Panc1 (cell line): ENCODE results near the gene FN1. TPM values are rescaled to one million over a fixed set of nuclear protein-coding genes. Genes with fewer than 3 reads are reported as not detected.

Experiments
- ATAC-seq: fragments of 200-7000 bp; cut with Tn5 transposase; 2 replicates; pipeline ENCODE4 v1.9.1; 2020; ENCODE audit warnings: mild to moderate bottlenecking, moderate library complexity
- BruUV-seq: library from RNA; stranded (reverse); fragments of 400-500 nt; replicated peaks from 2 replicates; lab custom pipeline; 2021; lab: Mats Ljungman, UMichigan
- CTCF ChIA-PET: fragments of 300-600 bp; sonication (Branson Sonifier 250); formaldehyde crosslinking; loops from one replicate; lab custom pipeline; 2022; ENCODE audit warnings: antibody characterized with exemption; lab: Charles Lee
- POLR2A ChIA-PET: fragments of 300-600 bp; sonication (Branson Sonifier 250); formaldehyde crosslinking; loops from one replicate; lab custom pipeline; 2022; ENCODE audit warnings: antibody characterized with exemption; lab: Charles Lee
- DNase-seq: peaks from one replicate; pipeline ENCODE4 v3.0.0-alpha.2; 2010; ENCODE audit warnings: low read depth, low spot score
- H3K27ac ChIP-seq: 2 replicates; pipeline ENCODE4 v1.5.1; 2011; ENCODE audit warnings: mild to moderate bottlenecking, low read length, inconsistent platforms
- H3K27me3 ChIP-seq: fragments of 200-500 bp; sonication (Bioruptor generic); 2 replicates; pipeline ENCODE4 v1.6.0; 2014; ENCODE audit warnings: low read length, inconsistent platforms; ENCODE audit not compliant: control insufficient read depth, insufficient read depth
- H3K36me3 ChIP-seq: fragments of 200-500 bp; sonication (Bioruptor generic); 2 replicates; pipeline ENCODE4 v1.5.1; 2014; ENCODE audit warnings: inconsistent platforms, mild to moderate bottlenecking, low read length, moderate library complexity; ENCODE audit not compliant: control insufficient read depth, insufficient read depth
- H3K4me1 ChIP-seq: 2 replicates; pipeline ENCODE4 v1.5.1; 2011; ENCODE audit warnings: inconsistent platforms, mild to moderate bottlenecking, low read length, moderate library complexity; ENCODE audit not compliant: control insufficient read depth, insufficient read depth
- H3K4me3 ChIP-seq, 2 experiments: 2 replicates each; pipeline ENCODE4 v1.5.1; 2011 to 2012; ENCODE audit warnings: low read depth in 2 of 2, low read length in 2 of 2, mild to moderate bottlenecking in 2 of 2, inconsistent platforms in 1 of 2, moderate library complexity in 1 of 2
- H3K9me3 ChIP-seq: fragments of 200-500 bp; sonication (Bioruptor generic); 2 replicates; pipeline ENCODE4 v1.5.1; 2014; ENCODE audit warnings: low read depth, mild to moderate bottlenecking, inconsistent platforms, low read length, moderate library complexity; ENCODE audit not compliant: control insufficient read depth, insufficient read depth
- POLR2AphosphoS5 ChIP-seq: IDR thresholded peaks from 2 replicates; pipeline ENCODE4 v1.6.1; 2012; ENCODE audit warnings: mild to moderate bottlenecking, low read depth, low read length, moderate library complexity
- SIN3A ChIP-seq: IDR thresholded peaks from 2 replicates; pipeline ENCODE4 v1.6.1; 2012; ENCODE audit warnings: low read depth, mild to moderate bottlenecking, low read length, moderate library complexity, borderline replicate concordance; ENCODE audit not compliant: insufficient read depth
- TCF7L2 ChIP-seq: IDR thresholded peaks from 2 replicates; pipeline ENCODE4 v1.6.1; 2011; ENCODE audit warnings: mild to moderate bottlenecking, low read depth, low read length, inconsistent platforms
- in situ Hi-C: cut with HindIII; loops from 2 replicates; pipeline ENCODE4 v1.10.0; 2016; ENCODE audit warnings: low sequenced_read_pairs, low pct_unique_long_range_greater_than_20kb
- intact Hi-C: fragments of 100-400 bp; cut with micrococcal nuclease; formaldehyde crosslinking; loops from one replicate; pipeline ENCODE4 v1.10.0; 2022; ENCODE audit not compliant: unreplicated experiment
- total RNA-seq: library from RNA; stranded (reverse); gene quantifications from one replicate; pipeline ENCODE4 v1.2.1, GENCODE V29; 2021; ENCODE audit not compliant: unreplicated experiment
- TF ChIP-seq, protein P1 (sequence below), 2 experiments: IDR thresholded peaks; 2 replicates each; pipeline ENCODE4 v1.6.1; 2011 to 2012; ENCODE audit warnings: low read depth in 2 of 2, control low read depth in 1 of 2, low read length in 1 of 2, mild to moderate bottlenecking in 1 of 2, moderate library complexity in 1 of 2; ENCODE audit not compliant: insufficient read depth in 1 of 2
- TF ChIP-seq, protein P2 (sequence below): fragments of 450-650 bp; IDR thresholded peaks from 2 replicates; pipeline ENCODE4 v1.5.1; 2017; ENCODE audit warnings: mild to moderate bottlenecking

Gene FN1
- total RNA-seq, 1 experiment from 2014 or later = 4.2 TPM

DNA sequence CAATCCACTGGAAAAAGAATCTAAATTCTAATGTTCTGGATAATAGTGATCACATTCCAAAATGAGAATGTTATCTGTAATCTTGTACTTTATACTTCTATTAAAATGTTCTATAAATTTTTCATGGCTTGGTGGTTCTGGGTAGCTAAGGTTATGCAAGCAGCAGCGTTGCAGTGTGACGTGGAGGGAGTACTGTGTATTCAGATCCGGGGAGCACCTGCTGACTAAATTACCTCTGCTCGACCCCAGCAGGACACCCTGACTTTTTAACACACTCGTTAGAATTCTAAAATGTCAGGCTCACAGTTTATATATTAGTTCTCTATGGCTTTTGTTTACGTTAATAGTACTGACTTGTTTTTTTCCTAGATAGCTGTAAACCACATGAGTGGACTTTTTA, 111.1 kb downstream of the FN1 start:
- BruUV-seq = no TSS peak
- TF ChIP-seq TCF7L2 (no peak), SIN3A (no peak), POLR2AphosphoS5 (no peak)
- TF ChIP-seq, protein P1, sequence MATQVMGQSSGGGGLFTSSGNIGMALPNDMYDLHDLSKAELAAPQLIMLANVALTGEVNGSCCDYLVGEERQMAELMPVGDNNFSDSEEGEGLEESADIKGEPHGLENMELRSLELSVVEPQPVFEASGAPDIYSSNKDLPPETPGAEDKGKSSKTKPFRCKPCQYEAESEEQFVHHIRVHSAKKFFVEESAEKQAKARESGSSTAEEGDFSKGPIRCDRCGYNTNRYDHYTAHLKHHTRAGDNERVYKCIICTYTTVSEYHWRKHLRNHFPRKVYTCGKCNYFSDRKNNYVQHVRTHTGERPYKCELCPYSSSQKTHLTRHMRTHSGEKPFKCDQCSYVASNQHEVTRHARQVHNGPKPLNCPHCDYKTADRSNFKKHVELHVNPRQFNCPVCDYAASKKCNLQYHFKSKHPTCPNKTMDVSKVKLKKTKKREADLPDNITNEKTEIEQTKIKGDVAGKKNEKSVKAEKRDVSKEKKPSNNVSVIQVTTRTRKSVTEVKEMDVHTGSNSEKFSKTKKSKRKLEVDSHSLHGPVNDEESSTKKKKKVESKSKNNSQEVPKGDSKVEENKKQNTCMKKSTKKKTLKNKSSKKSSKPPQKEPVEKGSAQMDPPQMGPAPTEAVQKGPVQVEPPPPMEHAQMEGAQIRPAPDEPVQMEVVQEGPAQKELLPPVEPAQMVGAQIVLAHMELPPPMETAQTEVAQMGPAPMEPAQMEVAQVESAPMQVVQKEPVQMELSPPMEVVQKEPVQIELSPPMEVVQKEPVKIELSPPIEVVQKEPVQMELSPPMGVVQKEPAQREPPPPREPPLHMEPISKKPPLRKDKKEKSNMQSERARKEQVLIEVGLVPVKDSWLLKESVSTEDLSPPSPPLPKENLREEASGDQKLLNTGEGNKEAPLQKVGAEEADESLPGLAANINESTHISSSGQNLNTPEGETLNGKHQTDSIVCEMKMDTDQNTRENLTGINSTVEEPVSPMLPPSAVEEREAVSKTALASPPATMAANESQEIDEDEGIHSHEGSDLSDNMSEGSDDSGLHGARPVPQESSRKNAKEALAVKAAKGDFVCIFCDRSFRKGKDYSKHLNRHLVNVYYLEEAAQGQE (IDR thresholded peaks at IDR 0.05; ENCODE audit: insufficient read depth in 1 of 2, low read depth in 2 of 2, low read length in 1 of 2) = no peak
- TF ChIP-seq, protein P2, sequence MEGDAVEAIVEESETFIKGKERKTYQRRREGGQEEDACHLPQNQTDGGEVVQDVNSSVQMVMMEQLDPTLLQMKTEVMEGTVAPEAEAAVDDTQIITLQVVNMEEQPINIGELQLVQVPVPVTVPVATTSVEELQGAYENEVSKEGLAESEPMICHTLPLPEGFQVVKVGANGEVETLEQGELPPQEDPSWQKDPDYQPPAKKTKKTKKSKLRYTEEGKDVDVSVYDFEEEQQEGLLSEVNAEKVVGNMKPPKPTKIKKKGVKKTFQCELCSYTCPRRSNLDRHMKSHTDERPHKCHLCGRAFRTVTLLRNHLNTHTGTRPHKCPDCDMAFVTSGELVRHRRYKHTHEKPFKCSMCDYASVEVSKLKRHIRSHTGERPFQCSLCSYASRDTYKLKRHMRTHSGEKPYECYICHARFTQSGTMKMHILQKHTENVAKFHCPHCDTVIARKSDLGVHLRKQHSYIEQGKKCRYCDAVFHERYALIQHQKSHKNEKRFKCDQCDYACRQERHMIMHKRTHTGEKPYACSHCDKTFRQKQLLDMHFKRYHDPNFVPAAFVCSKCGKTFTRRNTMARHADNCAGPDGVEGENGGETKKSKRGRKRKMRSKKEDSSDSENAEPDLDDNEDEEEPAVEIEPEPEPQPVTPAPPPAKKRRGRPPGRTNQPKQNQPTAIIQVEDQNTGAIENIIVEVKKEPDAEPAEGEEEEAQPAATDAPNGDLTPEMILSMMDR = no peak
- Histone ChIP-seq H3K4me3 (no peak overlapping the region), H3K36me3 (peaks cover 24% of the 10 kb centered on the region), H3K4me1 (no peaks in the 10 kb centered on the region), H3K27ac (no peak overlapping the region), H3K9me3 (no peaks in the 10 kb centered on the region), H3K27me3 (no peaks in the 10 kb centered on the region)
- CTCF ChIA-PET = no interaction called here
- POLR2A ChIA-PET = no interaction called here
- ATAC-seq (no peak), DNase-seq (no peak)
- in situ Hi-C loops (no loop called here), intact Hi-C loops (no loop called here)

DNA sequence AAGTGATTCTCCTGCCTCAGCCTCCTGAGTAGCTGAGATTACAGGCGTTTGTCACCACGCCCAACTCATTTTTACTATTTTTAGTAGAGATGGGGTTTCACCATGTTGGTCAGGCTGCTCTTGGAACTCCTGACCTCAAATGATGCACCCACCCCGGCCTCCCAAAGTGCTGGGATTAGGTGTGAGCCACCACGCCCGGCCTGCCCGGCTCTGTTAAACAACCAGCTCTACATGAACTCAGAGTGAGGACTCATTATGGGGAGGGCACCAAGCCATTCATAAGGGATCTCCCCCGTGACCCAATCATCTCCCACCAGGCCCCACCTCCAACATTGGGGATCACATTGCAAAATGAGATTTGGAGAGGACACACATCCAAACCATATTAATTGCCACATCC, 115.2 kb downstream of the FN1 start:
- no peak overlapping the region for H3K4me3 ChIP-seq
- POLR2A ChIA-PET = no interaction called here
- DNase-seq (no peak), ATAC-seq (no peak)
- no peak overlapping the region for H3K27ac ChIP-seq
- CTCF ChIA-PET = no interaction called here
- in situ Hi-C loops (no loop called here), intact Hi-C loops (no loop called here)
- BruUV-seq = no TSS peak
- H3K36me3 ChIP-seq = peaks cover 29% of the 10 kb centered on the region
- H3K27me3 ChIP-seq = no peaks in the 10 kb centered on the region
- TF ChIP-seq TCF7L2 = no peak
- TF ChIP-seq POLR2AphosphoS5 = no peak
- TF ChIP-seq, protein P1 (IDR thresholded peaks at IDR 0.05; ENCODE audit: insufficient read depth in 1 of 2, low read depth in 2 of 2, low read length in 1 of 2) = no peak
- no peak for TF ChIP-seq SIN3A
- TF ChIP-seq, protein P2 = no peak
- H3K4me1 ChIP-seq = no peaks in the 10 kb centered on the region
- H3K9me3 ChIP-seq = no peaks in the 10 kb centered on the region
